Esophagus muscularis mucosa (tissue), 4 donors: Measurements from ENCODE around the gene ANKS1A.

Experiments
- CTCF ChIP-seq, 3 experiments: fragments of 200-600 bp in 2 of 3; fragments of 450-650 bp in 1 of 3; sonication (generic) in 2 of 3; IDR thresholded peaks; one replicate each; pipeline ENCODE4 v1.5.1; 2017 to 2019; ENCODE audit warnings: antibody characterized with exemption in 3 of 3, mild to moderate bottlenecking in 2 of 3, moderate library complexity in 1 of 3
- EP300 ChIP-seq: sonication (generic); formaldehyde crosslinking; IDR thresholded peaks from one replicate; pipeline ENCODE4 v1.6.1; 2017; ENCODE audit warnings: antibody characterized with exemption
- POLR2A ChIP-seq: fragments of 450-650 bp; IDR thresholded peaks from one replicate; pipeline ENCODE4 v1.6.1; 2017; ENCODE audit warnings: antibody characterized with exemption, moderate library complexity, mild to moderate bottlenecking, low read depth
- POLR2AphosphoS5 ChIP-seq, 2 donors: sonication (generic); formaldehyde crosslinking; IDR thresholded peaks; one replicate each; pipeline ENCODE4 v1.6.1; 2017; ENCODE audit warnings: antibody characterized with exemption in 2 of 2

- TF ChIP-seq CTCF (IDR thresholded peaks at IDR 0.05) (no peak), POLR2A (no peak), POLR2AphosphoS5 (IDR thresholded peaks at IDR 0.05) (no peak), EP300 (no peak)
These were observed 147.2 kb downstream of the ANKS1A start for GRCh38 chr6:35036059-35036827.
